ENCODE measurements around the gene OBSCN.

DNA sequence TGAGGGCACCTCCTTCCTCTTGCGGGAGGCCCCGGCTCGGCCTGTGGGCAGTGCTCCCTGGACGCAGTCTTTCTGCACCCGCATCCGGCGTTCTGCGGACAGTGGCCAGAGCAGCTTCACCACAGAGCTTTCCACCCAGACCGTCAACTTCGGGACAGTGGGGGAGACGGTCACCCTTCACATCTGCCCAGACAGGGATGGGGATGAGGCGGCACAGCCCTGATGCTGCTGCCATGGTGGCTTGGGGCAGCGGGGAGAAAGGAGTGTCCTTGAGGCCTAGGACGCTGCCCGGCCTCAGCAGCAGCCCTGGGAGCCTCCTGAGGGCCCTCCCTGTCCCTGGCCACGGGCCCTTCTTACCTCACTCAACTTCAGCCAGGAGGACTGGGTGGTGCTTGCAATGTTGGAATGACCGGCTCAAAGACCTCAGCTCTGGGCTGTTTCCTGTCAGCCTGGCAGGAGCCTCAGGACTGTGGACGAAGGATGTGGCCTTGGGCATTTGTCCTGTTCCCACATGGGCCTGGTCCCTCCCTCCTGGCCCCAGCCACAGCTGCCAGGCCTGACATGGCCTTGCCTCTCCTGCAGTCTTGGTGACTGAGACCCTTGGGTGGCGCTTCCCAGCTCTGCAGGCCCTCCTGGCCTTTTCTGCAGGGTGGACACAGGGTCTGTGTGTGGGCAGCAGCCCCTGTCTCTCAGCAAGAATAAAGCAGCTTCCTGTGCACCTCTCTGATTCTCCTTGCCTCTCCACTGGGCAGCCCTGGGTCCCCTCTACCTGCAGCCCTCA lies 152.9 kb downstream of the OBSCN start:
- TF ChIP-seq, protein P1, sequence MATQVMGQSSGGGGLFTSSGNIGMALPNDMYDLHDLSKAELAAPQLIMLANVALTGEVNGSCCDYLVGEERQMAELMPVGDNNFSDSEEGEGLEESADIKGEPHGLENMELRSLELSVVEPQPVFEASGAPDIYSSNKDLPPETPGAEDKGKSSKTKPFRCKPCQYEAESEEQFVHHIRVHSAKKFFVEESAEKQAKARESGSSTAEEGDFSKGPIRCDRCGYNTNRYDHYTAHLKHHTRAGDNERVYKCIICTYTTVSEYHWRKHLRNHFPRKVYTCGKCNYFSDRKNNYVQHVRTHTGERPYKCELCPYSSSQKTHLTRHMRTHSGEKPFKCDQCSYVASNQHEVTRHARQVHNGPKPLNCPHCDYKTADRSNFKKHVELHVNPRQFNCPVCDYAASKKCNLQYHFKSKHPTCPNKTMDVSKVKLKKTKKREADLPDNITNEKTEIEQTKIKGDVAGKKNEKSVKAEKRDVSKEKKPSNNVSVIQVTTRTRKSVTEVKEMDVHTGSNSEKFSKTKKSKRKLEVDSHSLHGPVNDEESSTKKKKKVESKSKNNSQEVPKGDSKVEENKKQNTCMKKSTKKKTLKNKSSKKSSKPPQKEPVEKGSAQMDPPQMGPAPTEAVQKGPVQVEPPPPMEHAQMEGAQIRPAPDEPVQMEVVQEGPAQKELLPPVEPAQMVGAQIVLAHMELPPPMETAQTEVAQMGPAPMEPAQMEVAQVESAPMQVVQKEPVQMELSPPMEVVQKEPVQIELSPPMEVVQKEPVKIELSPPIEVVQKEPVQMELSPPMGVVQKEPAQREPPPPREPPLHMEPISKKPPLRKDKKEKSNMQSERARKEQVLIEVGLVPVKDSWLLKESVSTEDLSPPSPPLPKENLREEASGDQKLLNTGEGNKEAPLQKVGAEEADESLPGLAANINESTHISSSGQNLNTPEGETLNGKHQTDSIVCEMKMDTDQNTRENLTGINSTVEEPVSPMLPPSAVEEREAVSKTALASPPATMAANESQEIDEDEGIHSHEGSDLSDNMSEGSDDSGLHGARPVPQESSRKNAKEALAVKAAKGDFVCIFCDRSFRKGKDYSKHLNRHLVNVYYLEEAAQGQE (IDR thresholded peaks at IDR 0.05; ENCODE audit: insufficient read depth in 1 of 2, low read depth in 2 of 2, low read length in 2 of 2), result no peak
- TF ChIP-seq TAF1 (IDR thresholded peaks at IDR 0.05; ENCODE audit: borderline replicate concordance, insufficient read depth, low read length) (no peak), POLR2AphosphoS5 (IDR thresholded peaks at IDR 0.05; ENCODE audit: low read depth, low read length) (no peak), SIN3A (IDR thresholded peaks at IDR 0.05; ENCODE audit: borderline replicate concordance, insufficient read depth, low read length) (no peak), FOXP2 (optimal IDR thresholded peaks at IDR 0.05; ENCODE audit: borderline replicate concordance, extremely low read depth, extremely low read length, insufficient read depth) (no peak)
